MM.1S (cell line): ENCODE measurements around the gene OMG.

Experiments
- DNase-seq: peaks from one replicate; pipeline ENCODE4 v3.0.0-alpha.2; 2015
- H2AFZ ChIP-seq: fragments of 300-600 bp; sonication (generic); 2 replicates; pipeline ENCODE4 v1.6.0; 2016; ENCODE audit warnings: antibody characterized with exemption, low read length
- H3F3A ChIP-seq: fragments of 300-600 bp; sonication (generic); 2 replicates; pipeline ENCODE4 v1.6.1; 2016; ENCODE audit warnings: mild to moderate bottlenecking, antibody characterized with exemption, low read length, moderate library complexity, mixed read lengths; ENCODE audit not compliant: insufficient read depth
- H3K27ac ChIP-seq: fragments of 300-600 bp; sonication (generic); 2 replicates; pipeline ENCODE4 v1.5.1; 2016; ENCODE audit warnings: mild to moderate bottlenecking, low read length
- H3K27me3 ChIP-seq: fragments of 300-600 bp; sonication (generic); replicated peaks from 2 replicates; pipeline ENCODE4 v1.6.0; 2016; ENCODE audit warnings: low read length; ENCODE audit not compliant: insufficient read depth
- H3K36me3 ChIP-seq: fragments of 300-600 bp; sonication (generic); replicated peaks from 2 replicates; pipeline ENCODE4 v1.6.1; 2016; ENCODE audit warnings: mild to moderate bottlenecking, low read length, mixed read lengths; ENCODE audit not compliant: insufficient read depth
- H3K4me1 ChIP-seq: fragments of 300-600 bp; sonication (generic); 2 replicates; pipeline ENCODE4 v1.6.1; 2016; ENCODE audit warnings: low read length, mixed read lengths
- H3K4me2 ChIP-seq: fragments of 300-600 bp; sonication (generic); 2 replicates; pipeline ENCODE4 v1.6.0; 2016; ENCODE audit warnings: low read depth, low read length
- H3K4me3 ChIP-seq: fragments of 300-600 bp; sonication (generic); 2 replicates; pipeline ENCODE4 v1.5.1; 2016; ENCODE audit warnings: low read length, mixed read lengths
- H3K79me2 ChIP-seq: fragments of 300-600 bp; sonication (generic); 2 replicates; pipeline ENCODE4 v1.6.1; 2016; ENCODE audit warnings: mixed run types, low read length, mixed read lengths
- H3K9ac ChIP-seq: fragments of 300-600 bp; sonication (generic); 2 replicates; pipeline ENCODE4 v1.6.1; 2016; ENCODE audit warnings: low read length, mixed read lengths
- H3K9me2 ChIP-seq: fragments of 300-600 bp; sonication (generic); replicated peaks from 2 replicates; pipeline ENCODE4 v1.6.1; 2016; ENCODE audit warnings: mild to moderate bottlenecking, low read length, mixed read lengths; ENCODE audit not compliant: insufficient read depth
- H3K9me3 ChIP-seq: fragments of 300-600 bp; sonication (generic); replicated peaks from 2 replicates; pipeline ENCODE4 v1.6.1; 2016; ENCODE audit warnings: mild to moderate bottlenecking, low read length, mixed read lengths; ENCODE audit not compliant: insufficient read depth
- H4K20me1 ChIP-seq: fragments of 300-600 bp; sonication (generic); 2 replicates; pipeline ENCODE4 v1.6.1; 2016; ENCODE audit warnings: mild to moderate bottlenecking, low read length, moderate library complexity, mixed read lengths; ENCODE audit not compliant: insufficient read depth
- EZH2 ChIP-seq: fragments of 300-600 bp; sonication (generic); optimal IDR thresholded peaks from 2 replicates; pipeline ENCODE3; 2017; ENCODE audit warnings: low read depth, mild to moderate bottlenecking, antibody characterized with exemption, low read length, mixed read lengths
- EZH2phosphoT487 ChIP-seq: fragments of 300-600 bp; sonication (generic); IDR thresholded peaks from 2 replicates; pipeline ENCODE4 v1.6.1; 2018; ENCODE audit warnings: antibody characterized with exemption, low read length
- TF ChIP-seq, protein P1 (sequence below): fragments of 300-600 bp; sonication (generic); IDR thresholded peaks from 2 replicates; pipeline ENCODE4 v1.5.1; 2016; ENCODE audit warnings: antibody characterized with exemption, low read length, mixed read lengths

The OMG gene

DNA sequence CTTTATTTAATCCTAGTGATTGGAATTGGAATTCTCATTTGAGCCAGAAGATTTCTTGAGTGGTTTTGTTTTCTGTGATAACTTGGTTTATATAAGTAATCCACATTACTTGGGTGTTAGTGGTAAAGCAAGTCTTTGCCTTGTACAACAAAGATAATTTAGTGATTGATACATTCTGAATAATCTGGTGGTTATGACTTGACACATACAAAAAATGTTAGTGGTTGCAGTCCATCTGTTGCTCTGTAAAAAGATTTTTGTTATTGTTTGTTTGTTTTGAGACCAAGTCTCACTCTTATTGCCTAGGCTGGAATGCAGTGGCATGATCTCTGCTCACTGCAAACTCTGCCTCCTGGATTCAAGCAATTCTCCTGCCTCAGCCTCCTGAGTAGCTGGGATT lies 13.2 kb downstream of the OMG start:
- Histone ChIP-seq H3K36me3 (no peaks in the 10 kb centered on the region), H3K9me3 (no peaks in the 10 kb centered on the region), H3K4me1 (no peaks in the 10 kb centered on the region), H3F3A (no peaks in the 10 kb centered on the region), H2AFZ (no peak overlapping the region), H3K27ac (no peak overlapping the region), H3K9ac (no peak overlapping the region), H3K27me3 (no peaks in the 10 kb centered on the region), H3K4me3 (no peak overlapping the region), H3K9me2 (no peaks in the 10 kb centered on the region), H4K20me1 (no peaks in the 10 kb centered on the region), H3K4me2 (no peak overlapping the region), H3K79me2 (no peaks in the 10 kb centered on the region)
- no peak for DNase-seq
- TF ChIP-seq, protein P1, sequence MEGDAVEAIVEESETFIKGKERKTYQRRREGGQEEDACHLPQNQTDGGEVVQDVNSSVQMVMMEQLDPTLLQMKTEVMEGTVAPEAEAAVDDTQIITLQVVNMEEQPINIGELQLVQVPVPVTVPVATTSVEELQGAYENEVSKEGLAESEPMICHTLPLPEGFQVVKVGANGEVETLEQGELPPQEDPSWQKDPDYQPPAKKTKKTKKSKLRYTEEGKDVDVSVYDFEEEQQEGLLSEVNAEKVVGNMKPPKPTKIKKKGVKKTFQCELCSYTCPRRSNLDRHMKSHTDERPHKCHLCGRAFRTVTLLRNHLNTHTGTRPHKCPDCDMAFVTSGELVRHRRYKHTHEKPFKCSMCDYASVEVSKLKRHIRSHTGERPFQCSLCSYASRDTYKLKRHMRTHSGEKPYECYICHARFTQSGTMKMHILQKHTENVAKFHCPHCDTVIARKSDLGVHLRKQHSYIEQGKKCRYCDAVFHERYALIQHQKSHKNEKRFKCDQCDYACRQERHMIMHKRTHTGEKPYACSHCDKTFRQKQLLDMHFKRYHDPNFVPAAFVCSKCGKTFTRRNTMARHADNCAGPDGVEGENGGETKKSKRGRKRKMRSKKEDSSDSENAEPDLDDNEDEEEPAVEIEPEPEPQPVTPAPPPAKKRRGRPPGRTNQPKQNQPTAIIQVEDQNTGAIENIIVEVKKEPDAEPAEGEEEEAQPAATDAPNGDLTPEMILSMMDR, result no peak
- TF ChIP-seq EZH2phosphoT487 (no peak), EZH2 (no peak)

DNA sequence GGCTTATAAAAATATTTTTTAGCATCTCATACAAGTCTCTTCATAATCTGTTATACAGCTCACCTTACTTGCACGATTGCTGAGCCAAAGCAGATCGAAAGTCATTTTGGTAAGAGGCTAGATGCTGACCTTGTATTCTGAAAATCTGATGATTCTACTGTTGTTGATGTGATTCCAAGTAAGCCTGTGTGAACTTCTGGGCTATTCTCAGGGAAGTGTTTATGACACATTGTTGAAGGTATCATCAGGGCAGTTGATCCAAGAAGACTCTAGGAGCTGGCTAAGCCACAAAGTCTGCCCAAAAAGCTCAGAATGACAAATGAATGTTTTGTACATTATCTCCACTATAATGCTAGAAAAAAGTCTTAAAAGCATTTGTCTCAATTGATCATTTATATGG lies 16.0 kb downstream of the OMG start:
- no peak overlapping the region for H3K4me3 ChIP-seq
- H3K79me2 ChIP-seq, result no peaks in the 10 kb centered on the region
- TF ChIP-seq, protein P1, result no peak
- no peak for TF ChIP-seq EZH2
- TF ChIP-seq EZH2phosphoT487, result no peak
- H3K4me1 ChIP-seq, result no peaks in the 10 kb centered on the region
- H4K20me1 ChIP-seq, result no peaks in the 10 kb centered on the region
- no peaks in the 10 kb centered on the region for H3K9me2 ChIP-seq
- no peak overlapping the region for H3K27ac ChIP-seq
- H3K9me3 ChIP-seq, result no peaks in the 10 kb centered on the region
- H3K36me3 ChIP-seq, result no peaks in the 10 kb centered on the region
- H2AFZ ChIP-seq, result no peak overlapping the region
- no peak overlapping the region for H3K9ac ChIP-seq
- H3F3A ChIP-seq, result no peaks in the 10 kb centered on the region
- no peak for DNase-seq
- no peaks in the 10 kb centered on the region for H3K27me3 ChIP-seq
- no peak overlapping the region for H3K4me2 ChIP-seq

DNA sequence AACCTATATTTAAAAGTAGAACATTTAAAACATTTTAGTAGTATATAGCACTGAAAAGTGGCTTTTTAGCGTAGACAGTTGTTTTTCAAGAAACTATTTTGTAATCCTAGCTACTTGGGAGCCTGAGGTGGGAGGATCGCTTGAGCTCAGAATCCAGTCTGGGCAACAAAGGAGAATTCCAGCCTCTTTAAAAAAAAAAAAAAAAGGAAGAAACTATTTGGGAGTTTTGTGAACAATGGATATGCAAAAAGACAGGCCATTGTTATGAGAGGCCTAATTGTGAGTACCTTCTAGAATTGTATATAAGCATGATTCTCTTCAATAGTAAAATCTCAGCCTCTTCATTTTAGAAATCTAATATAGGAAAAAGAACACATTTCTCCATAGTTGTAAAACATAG lies 17.6 kb downstream of the OMG start:
- no peaks in the 10 kb centered on the region for H3K4me1 ChIP-seq
- no peaks in the 10 kb centered on the region for H3K79me2 ChIP-seq
- TF ChIP-seq EZH2 (no peak), EZH2phosphoT487 (no peak)
- TF ChIP-seq, protein P1, result no peak
- H3F3A ChIP-seq, result no peaks in the 10 kb centered on the region
- H4K20me1 ChIP-seq, result no peaks in the 10 kb centered on the region
- no peaks in the 10 kb centered on the region for H3K27me3 ChIP-seq
- H3K9me2 ChIP-seq, result no peaks in the 10 kb centered on the region
- DNase-seq, result no peak
- no peaks in the 10 kb centered on the region for H3K9me3 ChIP-seq
- H2AFZ ChIP-seq, result no peak overlapping the region
- no peaks in the 10 kb centered on the region for H3K36me3 ChIP-seq
- no peak overlapping the region for H3K4me3 ChIP-seq
- H3K27ac ChIP-seq, result no peak overlapping the region
- H3K4me2 ChIP-seq, result no peak overlapping the region
- no peak overlapping the region for H3K9ac ChIP-seq
